SK-N-SH treated with all-trans-retinoic acid at 6 μM for 48 hours (cell line): Measurements from ENCODE around the gene ADAM15.

ENCODE experiments used
- ATAC-seq: fragments of 200-7000 bp; cut with Tn5 transposase; 3 replicates; pipeline ENCODE4 v1.9.1; 2020; ENCODE audit warnings: mild to moderate bottlenecking, moderate library complexity
- CSDC2 ChIP-seq: fragments of 250-450 bp; sonication (Bioruptor Pico); IDR thresholded peaks from 2 replicates; pipeline ENCODE4 v1.5.0; 2020; ENCODE audit warnings: mild to moderate bottlenecking, moderate library complexity
- ESRRG ChIP-seq: fragments of 250-450 bp; sonication (Bioruptor Pico); IDR thresholded peaks from 2 replicates; pipeline ENCODE4 v1.6.1; 2021; ENCODE audit warnings: mild to moderate bottlenecking
- GLIS3 ChIP-seq: fragments of 250-450 bp; sonication (Bioruptor Pico); IDR thresholded peaks from 2 replicates; pipeline ENCODE4 v1.5.0; 2020; ENCODE audit warnings: mild to moderate bottlenecking, moderate library complexity
- ISL1 ChIP-seq: fragments of 250-450 bp; sonication (Bioruptor Pico); IDR thresholded peaks from 2 replicates; pipeline ENCODE4 v2.1.2; 2022; ENCODE audit warnings: mild to moderate bottlenecking, moderate library complexity
- OSR1 ChIP-seq: fragments of 250-450 bp; sonication (Bioruptor Pico); IDR thresholded peaks from 2 replicates; pipeline ENCODE4 v1.8.0; 2022; ENCODE audit warnings: moderate library complexity, mild to moderate bottlenecking, inconsistent platforms
- PPARA ChIP-seq: fragments of 250-450 bp; sonication (Bioruptor Pico); IDR thresholded peaks from 2 replicates; pipeline ENCODE4 v1.5.0; 2020; ENCODE audit warnings: mild to moderate bottlenecking, borderline replicate concordance
- RARB ChIP-seq: fragments of 250-450 bp; sonication (Bioruptor Pico); IDR thresholded peaks from 2 replicates; pipeline ENCODE4 v1.8.0; 2021; ENCODE audit warnings: mild to moderate bottlenecking, moderate library complexity
- SNAI2 ChIP-seq: fragments of 250-450 bp; sonication (Bioruptor Pico); IDR thresholded peaks from 2 replicates; pipeline ENCODE4 v1.5.0; 2020; ENCODE audit warnings: mild to moderate bottlenecking, moderate library complexity
- TCF4 ChIP-seq: fragments of 250-450 bp; sonication (Bioruptor Pico); IDR thresholded peaks from 2 replicates; pipeline ENCODE4 v1.8.0; 2021; ENCODE audit warnings: mild to moderate bottlenecking, moderate library complexity, borderline replicate concordance
- ZC3H10 ChIP-seq: fragments of 250-450 bp; sonication (Bioruptor Pico); IDR thresholded peaks from 2 replicates; pipeline ENCODE4 v1.5.1; 2021; ENCODE audit warnings: mild to moderate bottlenecking, moderate library complexity
- ZFP30 ChIP-seq: fragments of 450-650 bp; formaldehyde crosslinking; IDR thresholded peaks from 2 replicates; pipeline ENCODE4 v1.5.0; 2022; ENCODE audit warnings: mild to moderate bottlenecking, moderate library complexity
- ZNF565 ChIP-seq: fragments of 450-650 bp; formaldehyde crosslinking; conservative IDR thresholded peaks from 2 replicates; pipeline ENCODE4 v1.5.0; 2020; ENCODE audit warnings: low read depth, mild to moderate bottlenecking, moderate library complexity
- ZNF70 ChIP-seq: fragments of 450-650 bp; formaldehyde crosslinking; IDR thresholded peaks from 2 replicates; pipeline ENCODE4 v1.5.0; 2020; ENCODE audit warnings: mild to moderate bottlenecking, moderate library complexity
- ZNF8 ChIP-seq: fragments of 450-650 bp; formaldehyde crosslinking; IDR thresholded peaks from 2 replicates; pipeline ENCODE4 v1.5.0; 2020; ENCODE audit warnings: mild to moderate bottlenecking, moderate library complexity
- TF ChIP-seq, protein P1 (sequence below): fragments of 250-450 bp; sonication (Bioruptor Pico); IDR thresholded peaks from 2 replicates; pipeline ENCODE4 v1.5.0; 2020; ENCODE audit warnings: mild to moderate bottlenecking, moderate library complexity
- TF ChIP-seq, protein P2 (sequence below): fragments of 250-450 bp; sonication (Bioruptor Pico); IDR thresholded peaks from 2 replicates; pipeline ENCODE4 v1.8.0; 2021; ENCODE audit warnings: low read depth, mild to moderate bottlenecking, moderate library complexity, borderline replicate concordance
- TF ChIP-seq, protein P3 (sequence below): fragments of 250-450 bp; sonication (Bioruptor Pico); IDR thresholded peaks from 2 replicates; pipeline ENCODE4 v1.8.0; 2020; ENCODE audit warnings: mild to moderate bottlenecking, moderate library complexity, borderline replicate concordance

ADAM15 gene

DNA sequence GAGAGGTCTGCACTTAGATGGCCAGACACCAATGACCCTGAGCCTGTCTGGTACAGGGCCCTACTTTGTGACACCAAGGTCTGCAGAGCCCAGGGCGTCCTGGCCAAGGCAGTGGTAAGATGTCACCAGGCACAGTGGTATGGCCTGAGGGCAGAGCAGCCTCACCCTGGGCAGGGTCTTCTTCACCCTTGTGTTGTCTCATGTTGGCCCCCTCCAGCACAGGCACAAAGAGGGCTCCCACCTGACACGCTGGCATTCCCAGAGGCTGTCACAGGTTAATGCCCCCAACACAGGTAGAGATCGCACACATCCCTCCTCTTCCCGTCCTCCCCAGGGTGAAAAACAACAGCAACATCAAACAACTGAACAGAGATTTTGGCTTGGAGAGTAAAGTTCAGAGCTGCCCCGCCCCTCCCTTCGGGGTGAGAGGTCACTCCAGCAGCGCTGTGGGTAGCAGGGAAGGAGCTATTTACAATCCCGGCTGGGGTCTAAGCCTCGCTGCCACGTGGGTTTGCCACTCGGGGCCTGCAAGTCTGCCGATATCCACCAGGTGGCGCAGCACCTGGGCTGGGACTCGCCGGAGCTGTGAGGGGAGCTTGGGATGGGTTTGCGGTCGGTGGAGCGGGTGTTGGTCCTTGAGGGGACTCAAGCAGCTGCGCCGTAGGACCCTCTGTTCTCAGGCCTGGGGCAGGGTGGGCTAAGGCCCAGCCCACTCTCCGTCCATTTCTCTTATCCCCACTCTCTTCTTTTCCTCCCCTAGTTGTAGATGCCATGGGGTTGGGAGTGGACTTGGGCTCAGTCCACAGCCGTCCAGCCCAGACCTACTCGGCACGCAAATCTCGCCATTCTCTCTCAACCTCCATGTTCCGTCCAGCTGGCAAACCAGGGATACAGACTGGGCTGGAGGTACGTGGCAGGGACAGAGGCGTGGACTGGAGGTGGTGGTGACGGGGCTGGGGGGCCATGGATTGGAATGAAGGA, 40.2 kb downstream of the ADAM15 start (continued):
- TF ChIP-seq, protein P1, sequence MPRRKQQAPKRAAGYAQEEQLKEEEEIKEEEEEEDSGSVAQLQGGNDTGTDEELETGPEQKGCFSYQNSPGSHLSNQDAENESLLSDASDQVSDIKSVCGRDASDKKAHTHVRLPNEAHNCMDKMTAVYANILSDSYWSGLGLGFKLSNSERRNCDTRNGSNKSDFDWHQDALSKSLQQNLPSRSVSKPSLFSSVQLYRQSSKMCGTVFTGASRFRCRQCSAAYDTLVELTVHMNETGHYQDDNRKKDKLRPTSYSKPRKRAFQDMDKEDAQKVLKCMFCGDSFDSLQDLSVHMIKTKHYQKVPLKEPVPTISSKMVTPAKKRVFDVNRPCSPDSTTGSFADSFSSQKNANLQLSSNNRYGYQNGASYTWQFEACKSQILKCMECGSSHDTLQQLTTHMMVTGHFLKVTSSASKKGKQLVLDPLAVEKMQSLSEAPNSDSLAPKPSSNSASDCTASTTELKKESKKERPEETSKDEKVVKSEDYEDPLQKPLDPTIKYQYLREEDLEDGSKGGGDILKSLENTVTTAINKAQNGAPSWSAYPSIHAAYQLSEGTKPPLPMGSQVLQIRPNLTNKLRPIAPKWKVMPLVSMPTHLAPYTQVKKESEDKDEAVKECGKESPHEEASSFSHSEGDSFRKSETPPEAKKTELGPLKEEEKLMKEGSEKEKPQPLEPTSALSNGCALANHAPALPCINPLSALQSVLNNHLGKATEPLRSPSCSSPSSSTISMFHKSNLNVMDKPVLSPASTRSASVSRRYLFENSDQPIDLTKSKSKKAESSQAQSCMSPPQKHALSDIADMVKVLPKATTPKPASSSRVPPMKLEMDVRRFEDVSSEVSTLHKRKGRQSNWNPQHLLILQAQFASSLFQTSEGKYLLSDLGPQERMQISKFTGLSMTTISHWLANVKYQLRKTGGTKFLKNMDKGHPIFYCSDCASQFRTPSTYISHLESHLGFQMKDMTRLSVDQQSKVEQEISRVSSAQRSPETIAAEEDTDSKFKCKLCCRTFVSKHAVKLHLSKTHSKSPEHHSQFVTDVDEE (CRISPR knock-in tag), result no peak
- TF ChIP-seq, all 23 proteins: peak for 0

DNA sequence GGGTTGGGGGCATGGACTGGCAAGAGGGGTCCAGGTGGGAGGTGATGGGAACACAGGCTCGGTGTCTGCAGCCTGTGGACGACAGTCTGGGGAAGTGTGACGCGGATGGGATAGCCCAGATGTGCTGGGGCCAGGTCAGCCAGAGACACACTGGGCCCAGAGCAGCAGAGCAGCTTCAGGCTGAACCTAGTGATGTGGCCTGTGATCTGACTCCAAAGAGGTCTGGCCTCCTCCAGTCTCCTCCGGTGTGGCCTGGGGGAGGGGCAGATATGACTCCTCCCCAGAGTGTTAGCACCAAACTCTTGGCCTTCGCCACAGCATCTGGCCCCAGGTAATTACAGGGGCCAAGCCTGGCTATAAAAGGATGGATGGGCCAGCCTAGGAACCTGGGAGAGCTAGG, 41.0 kb downstream of the ADAM15 start:
- TF ChIP-seq, protein P2, sequence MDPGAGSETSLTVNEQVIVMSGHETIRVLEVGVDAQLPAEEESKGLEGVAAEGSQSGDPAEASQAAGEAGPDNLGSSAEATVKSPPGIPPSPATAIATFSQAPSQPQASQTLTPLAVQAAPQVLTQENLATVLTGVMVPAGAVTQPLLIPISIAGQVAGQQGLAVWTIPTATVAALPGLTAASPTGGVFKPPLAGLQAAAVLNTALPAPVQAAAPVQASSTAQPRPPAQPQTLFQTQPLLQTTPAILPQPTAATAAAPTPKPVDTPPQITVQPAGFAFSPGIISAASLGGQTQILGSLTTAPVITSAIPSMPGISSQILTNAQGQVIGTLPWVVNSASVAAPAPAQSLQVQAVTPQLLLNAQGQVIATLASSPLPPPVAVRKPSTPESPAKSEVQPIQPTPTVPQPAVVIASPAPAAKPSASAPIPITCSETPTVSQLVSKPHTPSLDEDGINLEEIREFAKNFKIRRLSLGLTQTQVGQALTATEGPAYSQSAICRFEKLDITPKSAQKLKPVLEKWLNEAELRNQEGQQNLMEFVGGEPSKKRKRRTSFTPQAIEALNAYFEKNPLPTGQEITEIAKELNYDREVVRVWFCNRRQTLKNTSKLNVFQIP (CRISPR knock-in tag), result no peak
- TF ChIP-seq PPARA (CRISPR knock-in tag), result no peak
- no peak for TF ChIP-seq RARB (CRISPR knock-in tag)
- TF ChIP-seq TCF4, result no peak
- TF ChIP-seq ZC3H10 (CRISPR knock-in tag), result no peak
- TF ChIP-seq ESRRG (CRISPR knock-in tag), result no peak
- TF ChIP-seq, protein P3, sequence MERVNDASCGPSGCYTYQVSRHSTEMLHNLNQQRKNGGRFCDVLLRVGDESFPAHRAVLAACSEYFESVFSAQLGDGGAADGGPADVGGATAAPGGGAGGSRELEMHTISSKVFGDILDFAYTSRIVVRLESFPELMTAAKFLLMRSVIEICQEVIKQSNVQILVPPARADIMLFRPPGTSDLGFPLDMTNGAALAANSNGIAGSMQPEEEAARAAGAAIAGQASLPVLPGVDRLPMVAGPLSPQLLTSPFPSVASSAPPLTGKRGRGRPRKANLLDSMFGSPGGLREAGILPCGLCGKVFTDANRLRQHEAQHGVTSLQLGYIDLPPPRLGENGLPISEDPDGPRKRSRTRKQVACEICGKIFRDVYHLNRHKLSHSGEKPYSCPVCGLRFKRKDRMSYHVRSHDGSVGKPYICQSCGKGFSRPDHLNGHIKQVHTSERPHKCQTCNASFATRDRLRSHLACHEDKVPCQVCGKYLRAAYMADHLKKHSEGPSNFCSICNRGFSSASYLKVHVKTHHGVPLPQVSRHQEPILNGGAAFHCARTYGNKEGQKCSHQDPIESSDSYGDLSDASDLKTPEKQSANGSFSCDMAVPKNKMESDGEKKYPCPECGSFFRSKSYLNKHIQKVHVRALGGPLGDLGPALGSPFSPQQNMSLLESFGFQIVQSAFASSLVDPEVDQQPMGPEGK (CRISPR knock-in tag), result no peak
- no peak for TF ChIP-seq CSDC2 (CRISPR knock-in tag)
- TF ChIP-seq ZNF70 (CRISPR knock-in tag), result no peak
- no peak for TF ChIP-seq SNAI2 (CRISPR knock-in tag)
- ATAC-seq, result no peak

- TF ChIP-seq CSDC2 (CRISPR knock-in tag) (no peak), ZFP30 (CRISPR knock-in tag) (no peak), TCF4 (no peak), OSR1 (CRISPR knock-in tag) (no peak), ESRRG (CRISPR knock-in tag) (no peak), ZC3H10 (CRISPR knock-in tag) (no peak), ZNF8 (CRISPR knock-in tag) (no peak), GLIS3 (no peak), ISL1 (CRISPR knock-in tag) (no peak), ZNF565 (CRISPR knock-in tag) (no peak), RARB (CRISPR knock-in tag) (no peak)
- TF ChIP-seq, protein P1 (CRISPR knock-in tag), result no peak
- ATAC-seq, result no peak
Observed at GRCh38 chr1:155092641-155093040, 41.5 kb downstream of the ADAM15 start.
